ENCODE measurements around the gene PTPRG. TPM values are rescaled to one million over a fixed set of nuclear protein-coding genes. Genes with fewer than 3 reads are reported as not detected.

PTPRG gene
- total RNA-seq, 2 experiments from 2014 or later = 0.13 to 0.70 TPM

DNA sequence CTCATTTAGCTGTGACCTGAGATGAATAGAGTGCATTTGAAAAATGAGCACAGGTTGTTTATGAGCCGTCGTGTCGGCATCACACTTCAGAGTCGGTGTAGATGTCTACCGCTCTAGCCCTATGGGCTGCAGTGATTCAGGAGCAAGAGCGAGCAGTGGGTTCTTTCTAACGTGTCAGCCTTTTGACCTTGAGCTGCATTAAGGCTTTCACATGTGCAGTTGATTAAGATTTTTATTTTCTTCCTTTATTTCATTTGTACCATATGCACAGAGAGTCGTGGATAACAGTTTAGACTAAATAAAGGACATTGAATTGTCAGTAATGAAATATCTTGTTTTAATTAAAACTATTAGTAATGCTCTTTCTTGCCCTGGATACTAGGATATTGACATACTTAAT, 368.2 kb downstream of the PTPRG start:
- Histone ChIP-seq H3K36me3 (ENCODE audit: insufficient read depth, low read length) (no peaks in the 10 kb centered on the region), H3K4me2 (ENCODE audit: low read length) (no peak overlapping the region), H4K20me1 (ENCODE audit: insufficient read depth, low read length) (no peaks in the 10 kb centered on the region), H3K9me3 (ENCODE audit: low read length) (no peaks in the 10 kb centered on the region), H3K27ac (ENCODE audit: low read depth, low read length, poor library complexity, severe bottlenecking) (no peak overlapping the region), H3K4me1 (ENCODE audit: insufficient read depth, low read length, poor library complexity, severe bottlenecking) (no peaks in the 10 kb centered on the region), H2AFZ (ENCODE audit: low read length) (no peak overlapping the region), H3K9me2 (ENCODE audit: insufficient read depth, low read length) (no peaks in the 10 kb centered on the region), H3K4me3 (ENCODE audit: low read depth, low read length, poor library complexity, severe bottlenecking) (no peak overlapping the region), H3K79me2 (ENCODE audit: insufficient read depth, low read depth, low read length) (no peaks in the 10 kb centered on the region)
- POLR2A ChIA-PET = interaction anchor here (0.6 to 0.7 kb wide), 3 partner anchors 8 to 257 kb away, joined by 3 read pairs; no protein-coding TSS in a partner anchor
- no peak for DNase-seq (ENCODE audit: low spot score)
- intact Hi-C loops (cut with micrococcal nuclease; ENCODE audit: unreplicated experiment) = no loop called here
- no peak for TF ChIP-seq EZH2phosphoT487 (IDR thresholded peaks at IDR 0.05; ENCODE audit: borderline replicate concordance, low read depth, low read length)
- TF ChIP-seq, protein P1, sequence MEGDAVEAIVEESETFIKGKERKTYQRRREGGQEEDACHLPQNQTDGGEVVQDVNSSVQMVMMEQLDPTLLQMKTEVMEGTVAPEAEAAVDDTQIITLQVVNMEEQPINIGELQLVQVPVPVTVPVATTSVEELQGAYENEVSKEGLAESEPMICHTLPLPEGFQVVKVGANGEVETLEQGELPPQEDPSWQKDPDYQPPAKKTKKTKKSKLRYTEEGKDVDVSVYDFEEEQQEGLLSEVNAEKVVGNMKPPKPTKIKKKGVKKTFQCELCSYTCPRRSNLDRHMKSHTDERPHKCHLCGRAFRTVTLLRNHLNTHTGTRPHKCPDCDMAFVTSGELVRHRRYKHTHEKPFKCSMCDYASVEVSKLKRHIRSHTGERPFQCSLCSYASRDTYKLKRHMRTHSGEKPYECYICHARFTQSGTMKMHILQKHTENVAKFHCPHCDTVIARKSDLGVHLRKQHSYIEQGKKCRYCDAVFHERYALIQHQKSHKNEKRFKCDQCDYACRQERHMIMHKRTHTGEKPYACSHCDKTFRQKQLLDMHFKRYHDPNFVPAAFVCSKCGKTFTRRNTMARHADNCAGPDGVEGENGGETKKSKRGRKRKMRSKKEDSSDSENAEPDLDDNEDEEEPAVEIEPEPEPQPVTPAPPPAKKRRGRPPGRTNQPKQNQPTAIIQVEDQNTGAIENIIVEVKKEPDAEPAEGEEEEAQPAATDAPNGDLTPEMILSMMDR (conservative IDR thresholded peaks at IDR 0.05; ENCODE audit: low read length) = no peak
- CTCF ChIA-PET (ENCODE audit: unreplicated experiment) = no interaction called here
- no TSS peak for BruUV-seq (replicated peaks)

GRCh38 chr3:61932499-61932898, 371.1 kb downstream of the PTPRG start:
- Histone ChIP-seq H3K9me3 (ENCODE audit: low read length) (no peaks in the 10 kb centered on the region), H2AFZ (ENCODE audit: low read length) (no peak overlapping the region), H4K20me1 (ENCODE audit: insufficient read depth, low read length) (no peaks in the 10 kb centered on the region), H3K4me1 (ENCODE audit: insufficient read depth, low read length, poor library complexity, severe bottlenecking) (no peaks in the 10 kb centered on the region), H3K36me3 (ENCODE audit: insufficient read depth, low read length) (no peaks in the 10 kb centered on the region), H3K4me2 (ENCODE audit: low read length) (no peak overlapping the region), H3K9me2 (ENCODE audit: insufficient read depth, low read length) (no peaks in the 10 kb centered on the region), H3K27ac (ENCODE audit: low read depth, low read length, poor library complexity, severe bottlenecking) (no peak overlapping the region), H3K4me3 (ENCODE audit: low read depth, low read length, poor library complexity, severe bottlenecking) (no peak overlapping the region), H3K79me2 (ENCODE audit: insufficient read depth, low read depth, low read length) (no peaks in the 10 kb centered on the region)
- TF ChIP-seq, protein P1 (conservative IDR thresholded peaks at IDR 0.05; ENCODE audit: low read length) = no peak
- TF ChIP-seq EZH2phosphoT487 (IDR thresholded peaks at IDR 0.05; ENCODE audit: borderline replicate concordance, low read depth, low read length) = no peak
- ChIA-PET POLR2A (interaction anchor here (0.6 to 0.7 kb wide), 2 partner anchors 18 to 142 kb away, joined by 3 read pairs; no protein-coding TSS in a partner anchor), CTCF (ENCODE audit: unreplicated experiment) (interaction anchor here (0.6 kb wide), 1 partner anchor 85 kb away, joined by 3 read pairs; no protein-coding TSS in a partner anchor)
- no TSS peak for BruUV-seq (replicated peaks)
- no peak for DNase-seq (ENCODE audit: low spot score)
- intact Hi-C loops (cut with micrococcal nuclease; ENCODE audit: unreplicated experiment) = no loop called here

- H3K4me2 ChIP-seq (ENCODE audit: low read length) = no peak overlapping the region
- no peaks in the 10 kb centered on the region for H3K36me3 ChIP-seq (ENCODE audit: insufficient read depth, low read length)
- H3K27ac ChIP-seq (ENCODE audit: low read depth, low read length, poor library complexity, severe bottlenecking) = no peak overlapping the region
- no peak overlapping the region for H2AFZ ChIP-seq (ENCODE audit: low read length)
- H3K4me3 ChIP-seq (ENCODE audit: low read depth, low read length, poor library complexity, severe bottlenecking) = no peak overlapping the region
- no peak for DNase-seq (ENCODE audit: low spot score)
- H3K9me3 ChIP-seq (ENCODE audit: low read length) = no peaks in the 10 kb centered on the region
- POLR2A ChIA-PET = interaction anchor here (0.6 kb wide), 1 partner anchor 40 kb away, joined by 3 read pairs; no protein-coding TSS in a partner anchor
- no peaks in the 10 kb centered on the region for H4K20me1 ChIP-seq (ENCODE audit: insufficient read depth, low read length)
- CTCF ChIA-PET (ENCODE audit: unreplicated experiment) = no interaction called here
- no peaks in the 10 kb centered on the region for H3K79me2 ChIP-seq (ENCODE audit: insufficient read depth, low read depth, low read length)
- TF ChIP-seq EZH2phosphoT487 (IDR thresholded peaks at IDR 0.05; ENCODE audit: borderline replicate concordance, low read depth, low read length) = no peak
- TF ChIP-seq, protein P1 (conservative IDR thresholded peaks at IDR 0.05; ENCODE audit: low read length) = no peak
- BruUV-seq (replicated peaks) = no TSS peak
- H3K4me1 ChIP-seq (ENCODE audit: insufficient read depth, low read length, poor library complexity, severe bottlenecking) = no peaks in the 10 kb centered on the region
- no peaks in the 10 kb centered on the region for H3K9me2 ChIP-seq (ENCODE audit: insufficient read depth, low read length)
- intact Hi-C loops (cut with micrococcal nuclease; ENCODE audit: unreplicated experiment) = no loop called here
Measured at GRCh38 chr3:61933798-61934504, 372.6 kb downstream of the PTPRG start.
